IPS-11a (cell line): ENCODE results near the gene KRTAP5-11.
"Not testable (repeated sequence)": the region's sequence is repeated elsewhere in the genome, so short reads cannot be mapped to it uniquely, and the experiment has no call there.

Experiments used
- H3K4me3 ChIP-seq: one replicate; pipeline ENCODE4 v1.5.1; 2013; ENCODE audit warnings: low read depth, low read length, control low read depth

Gene KRTAP5-11

GRCh38 chr11:71534711-71535608 lies 47.7 kb downstream of the KRTAP5-11 start:
- not testable (repeated sequence) for H3K4me3 ChIP-seq

GRCh38 chr11:71532036-71532610 lies 50.6 kb downstream of the KRTAP5-11 start:
- H3K4me3 ChIP-seq: no peak overlapping the region
